ENCODE measurements around the gene DOCK8. TPM values are rescaled to one million over a fixed set of nuclear protein-coding genes. Genes with fewer than 3 reads are reported as not detected.

The DOCK8 gene
- total and polyA plus RNA-seq, 2 experiments from 2014 or later: 0.94 to 1.2 TPM

GRCh38 chr9:221989-222776, 7.5 kb downstream of the DOCK8 start:
- no peak for DNase-seq (ENCODE audit: low spot score)
- Mint-ChIP-seq H3K4me3 (no peak overlapping the region), H3K4me1 (peaks cover 15% of the 10 kb centered on the region), H3K9me3 (no peaks in the 10 kb centered on the region), H3K27ac (no peak overlapping the region), H3K36me3 (ENCODE audit: low read depth) (no peaks in the 10 kb centered on the region), H3K27me3 (ENCODE audit: insufficient read depth, low read depth, poor library complexity) (no peaks in the 10 kb centered on the region)
- peaks cover 3% of the 10 kb centered on the region; the same call in 1 of the 2 replicates for H3K27me3 ChIP-seq (ENCODE audit: insufficient read depth)
- H3K4me3 ChIP-seq: no peak overlapping the region
- H3K4me1 ChIP-seq (ENCODE audit: insufficient read depth): 0 out of 2 replicates have a peak, but pooled peaks cover 6% of the 10 kb centered on the region
- H3K4me2 ChIP-seq: no peak overlapping the region
- H3K9me2 ChIP-seq (ENCODE audit: insufficient read depth): no peaks in the 10 kb centered on the region
- H2AFZ ChIP-seq: no peak overlapping the region
- H3K79me2 ChIP-seq (replicated peaks; ENCODE audit: insufficient read depth): no peaks in the 10 kb centered on the region
- no peaks in the 10 kb centered on the region for H3F3A ChIP-seq (replicated peaks; ENCODE audit: low read depth)
- ATAC-seq: no peak
- no peaks in the 10 kb centered on the region for H3K36me3 ChIP-seq (ENCODE audit: insufficient read depth)
- H3K27ac ChIP-seq (ENCODE audit: low read depth): no peak overlapping the region
- no peaks in the 10 kb centered on the region for H4K20me1 ChIP-seq (replicated peaks; ENCODE audit: insufficient read depth)
- TF ChIP-seq NANOG (IDR thresholded peaks at IDR 0.05; ENCODE audit: borderline replicate concordance) (no peak), STAT1 (IDR thresholded peaks at IDR 0.05; ENCODE audit: unreplicated experiment) (no peak), ZNF462 (CRISPR knock-in tag; IDR thresholded peaks at IDR 0.05) (no peak), POLR2AphosphoS5 (IDR thresholded peaks at IDR 0.05; ENCODE audit: low read depth) (no peak), CREB1 (CRISPR knock-in tag; IDR thresholded peaks at IDR 0.05; ENCODE audit: low read depth) (no peak), CTCF (conservative IDR thresholded peaks at IDR 0.05; ENCODE audit: low read depth in 2 of 2) (no peak), REST (IDR thresholded peaks at IDR 0.05; ENCODE audit: unreplicated experiment) (no peak), ETS1 (IDR thresholded peaks at IDR 0.05) (no peak), EZH2 (IDR thresholded peaks at IDR 0.05; ENCODE audit: low read depth, unreplicated experiment) (no peak), JUNB (IDR thresholded peaks at IDR 0.05; ENCODE audit: unreplicated experiment) (no peak), EZH2phosphoT487 (IDR thresholded peaks at IDR 0.05; ENCODE audit: unreplicated experiment) (no peak), ZNF331 (CRISPR knock-in tag; IDR thresholded peaks at IDR 0.05; ENCODE audit: low read depth) (no peak), ZNF114 (CRISPR knock-in tag; IDR thresholded peaks at IDR 0.05) (no peak)

Data from GM23338 (cell line).